NCI-H446 treated with DMSO at 0.1 percent for 48 hours (cell line): ENCODE results near the gene IFITM2.
"Not testable (repeated sequence)": the region's sequence is repeated elsewhere in the genome, so short reads cannot be mapped to it uniquely, and the experiment has no call there.

Source experiments
- DNase-seq: peaks from one replicate; lab custom pipeline; 2025; lab: John Stamatoyannopoulos, UW

IFITM2 gene

DNA sequence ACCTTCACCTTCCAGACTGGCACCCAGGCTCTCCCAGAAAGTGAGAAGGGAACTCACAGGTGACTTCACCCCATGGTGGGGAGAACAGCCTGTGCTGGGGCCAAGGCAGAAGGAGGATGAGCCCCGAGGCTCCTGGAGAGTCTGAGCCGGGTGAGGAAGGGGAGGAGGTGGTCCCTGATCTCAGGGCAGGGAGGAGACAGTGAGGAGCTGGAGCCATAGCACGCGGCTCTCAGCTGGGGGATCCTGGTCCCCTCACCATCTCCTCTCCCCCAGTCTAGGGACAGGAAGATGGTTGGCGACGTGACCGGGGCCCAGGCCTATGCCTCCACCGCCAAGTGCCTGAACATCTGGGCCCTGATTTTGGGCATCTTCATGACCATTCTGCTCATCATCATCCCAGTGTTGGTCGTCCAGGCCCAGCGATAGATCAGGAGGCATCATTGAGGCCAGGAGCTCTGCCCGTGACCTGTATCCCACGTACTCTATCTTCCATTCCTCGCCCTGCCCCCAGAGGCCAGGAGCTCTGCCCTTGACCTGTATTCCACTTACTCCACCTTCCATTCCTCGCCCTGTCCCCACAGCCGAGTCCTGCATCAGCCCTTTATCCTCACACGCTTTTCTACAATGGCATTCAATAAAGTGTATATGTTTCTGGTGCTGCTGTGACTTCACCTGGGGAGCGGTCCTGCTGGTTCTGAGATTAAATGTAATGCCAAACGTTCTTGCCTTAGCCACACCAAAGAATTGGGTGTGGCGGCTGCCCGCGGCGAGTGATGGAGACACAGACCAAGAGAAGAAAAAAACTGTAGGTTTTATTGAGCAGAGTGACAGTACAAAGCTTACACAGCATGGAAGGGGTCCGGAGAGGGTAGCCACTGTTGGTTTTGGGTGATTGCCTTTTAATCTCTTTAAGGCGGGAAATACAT lies 1.4 kb downstream of the IFITM2 start:
- not testable (repeated sequence) for DNase-seq

DNA sequence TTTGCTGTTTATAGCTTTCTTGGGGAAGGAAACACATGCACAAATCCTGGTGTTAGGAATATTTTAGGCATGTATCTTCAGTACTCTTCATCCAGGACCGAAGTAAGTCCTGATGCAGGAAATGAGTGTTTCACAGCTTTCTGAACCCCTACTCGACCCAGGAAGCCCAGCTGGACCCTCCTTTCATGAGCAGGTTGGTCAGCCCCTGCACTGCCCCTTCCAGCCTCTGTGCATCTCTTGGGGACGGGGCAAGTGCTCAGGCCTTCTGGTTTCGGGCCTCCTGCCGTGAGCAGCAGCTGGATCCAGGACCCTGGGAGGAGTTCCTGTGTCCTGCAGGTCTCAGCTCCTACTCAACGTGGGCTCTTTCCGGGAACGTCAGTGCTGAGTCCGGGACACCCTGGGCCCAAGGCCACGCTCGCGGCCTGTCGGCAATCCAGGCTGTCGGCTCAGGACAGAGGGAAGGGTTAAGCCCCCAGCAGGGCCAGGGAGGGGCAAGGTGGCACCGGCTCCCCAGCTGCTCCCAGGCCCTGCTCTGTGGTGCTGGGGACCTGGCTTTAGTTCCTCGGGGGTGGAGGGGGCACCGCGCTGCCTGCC lies 2.5 kb downstream of the IFITM2 start:
- DNase-seq = not testable (repeated sequence)

DNA sequence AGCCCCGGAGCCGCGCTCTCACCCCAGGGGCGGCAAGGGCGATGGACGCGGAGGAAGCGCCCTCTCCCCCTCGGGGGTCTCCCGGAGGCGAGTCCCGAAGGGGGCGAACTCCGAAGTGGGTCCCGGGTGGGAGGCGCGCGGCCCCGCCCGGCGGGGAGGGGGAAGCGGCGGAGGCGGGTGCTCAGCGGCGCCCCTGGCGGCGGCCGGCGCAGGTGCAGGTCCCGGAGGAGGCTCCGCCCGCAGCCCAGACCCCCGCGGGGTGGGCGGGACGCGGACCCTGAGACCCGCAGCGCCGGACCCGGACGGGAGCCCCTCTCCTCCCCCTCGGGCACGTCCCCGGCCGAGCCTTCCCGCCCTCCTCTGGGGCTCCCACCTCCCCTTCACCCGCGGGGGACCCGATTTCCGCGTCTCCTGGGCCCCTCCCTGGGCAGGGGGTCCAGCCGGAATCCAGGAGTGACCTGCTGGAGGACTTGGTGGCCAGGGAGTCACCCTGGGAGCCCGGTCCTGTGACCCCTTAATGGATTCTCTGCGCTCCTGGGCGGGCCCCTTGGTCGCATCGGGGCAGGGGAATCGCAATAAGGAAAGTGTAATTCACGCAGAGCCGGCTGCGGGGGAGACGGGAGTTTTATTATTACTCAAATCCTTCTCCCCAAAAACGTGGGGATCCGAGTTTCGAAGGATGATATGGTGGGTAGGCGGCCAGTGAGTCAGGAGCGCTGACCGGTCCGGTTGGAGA lies 3.6 kb downstream of the IFITM2 start:
- DNase-seq = not testable (repeated sequence)

DNA sequence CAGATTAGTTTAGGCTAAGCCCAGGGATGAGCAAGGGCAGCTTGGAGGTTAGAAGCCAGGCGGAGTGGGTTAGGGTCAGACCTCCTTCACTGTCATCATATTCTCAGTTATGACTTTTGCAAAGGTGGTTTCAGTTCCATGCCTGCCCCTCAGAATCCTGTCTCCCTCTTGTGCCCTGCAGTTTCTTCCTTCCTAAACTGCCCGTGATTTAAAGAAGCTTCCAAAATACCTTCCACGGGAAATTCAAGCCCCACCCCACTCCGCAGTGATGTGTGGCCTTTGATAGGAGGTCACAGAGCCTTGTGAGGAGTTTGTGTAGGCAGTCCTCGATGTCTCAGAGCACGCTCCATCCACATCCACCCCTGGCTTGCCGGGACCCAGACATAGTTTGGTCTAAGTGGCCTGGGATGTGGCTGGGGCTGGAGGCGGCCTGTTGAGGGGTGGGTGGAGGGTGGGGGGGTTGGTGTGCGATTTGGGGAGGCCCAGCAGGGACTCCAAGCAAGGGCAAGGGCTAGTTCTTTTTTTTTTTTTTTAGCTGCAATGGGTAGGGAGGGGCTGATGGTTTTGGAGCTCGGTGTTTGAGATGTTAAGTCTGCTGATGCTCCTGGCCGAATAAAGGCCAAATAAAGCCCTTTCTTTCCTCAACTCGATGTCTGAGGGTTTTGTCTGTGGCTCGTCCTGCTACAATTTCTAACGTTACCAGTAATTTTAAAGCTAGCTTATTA lies 4.6 kb downstream of the IFITM2 start:
- DNase-seq = no peak

DNA sequence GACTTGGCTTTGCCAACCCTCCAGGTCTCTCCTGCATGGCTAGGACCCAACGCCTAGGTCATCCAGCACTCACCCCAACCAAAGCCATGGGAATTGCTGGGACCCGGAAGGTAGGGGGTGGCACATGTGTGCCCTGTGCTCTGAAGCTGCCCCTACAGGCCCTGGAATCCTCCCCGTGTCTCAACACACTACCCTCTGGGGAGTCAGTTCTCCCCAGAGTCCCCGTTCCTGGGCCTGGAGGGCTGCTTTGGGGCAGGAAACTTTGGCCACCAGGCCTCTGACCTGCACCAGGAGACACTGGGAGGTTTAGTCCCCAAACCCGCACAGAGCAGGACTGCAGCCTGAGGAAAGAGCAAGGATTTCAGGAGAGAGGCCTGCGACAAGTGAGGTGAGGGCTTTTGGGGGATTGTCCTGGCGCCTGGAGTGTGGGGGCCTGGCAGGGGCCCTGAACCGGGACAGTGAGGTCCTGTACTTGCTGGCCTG lies 5.7 kb downstream of the IFITM2 start:
- DNase-seq = no peak

DNA sequence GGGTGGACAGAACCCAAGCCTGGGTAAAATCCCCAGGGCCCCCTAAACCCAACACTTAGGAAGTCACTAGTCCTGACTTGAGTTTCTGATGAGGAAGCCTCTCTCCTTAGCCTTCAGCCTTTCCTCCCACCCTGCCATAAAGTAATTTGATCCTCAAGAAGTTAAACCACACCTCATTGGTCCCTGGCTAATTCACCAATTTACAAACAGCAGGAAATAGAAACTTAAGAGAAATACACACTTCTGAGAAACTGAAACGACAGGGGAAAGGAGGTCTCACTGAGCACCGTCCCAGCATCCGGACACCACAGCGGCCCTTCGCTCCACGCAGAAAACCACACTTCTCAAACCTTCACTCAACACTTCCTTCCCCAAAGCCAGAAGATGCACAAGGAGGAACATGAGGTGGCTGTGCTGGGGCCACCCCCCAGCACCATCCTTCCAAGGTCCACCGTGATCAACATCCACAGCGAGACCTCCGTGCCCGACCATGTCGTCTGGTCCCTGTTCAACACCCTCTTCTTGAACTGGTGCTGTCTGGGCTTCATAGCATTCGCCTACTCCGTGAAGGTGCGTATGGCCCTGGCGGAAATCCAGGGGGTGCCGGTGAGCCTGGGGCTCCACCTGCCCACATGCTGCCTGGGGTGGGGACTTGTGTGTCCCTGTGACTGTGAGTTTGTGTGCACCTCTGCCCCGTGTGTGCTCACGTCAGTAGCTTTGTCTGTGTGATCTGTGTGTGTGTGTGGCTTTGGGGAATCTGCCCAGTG lies 6.4 kb downstream of the IFITM2 start, which contains the start of gene IFITM1:
TSS of gene IFITM1 (plus strand) at position 254 of the 767 bp plus-strand sequence. CDS start at position 385, 131 bp downstream.
- no peak for DNase-seq

DNA sequence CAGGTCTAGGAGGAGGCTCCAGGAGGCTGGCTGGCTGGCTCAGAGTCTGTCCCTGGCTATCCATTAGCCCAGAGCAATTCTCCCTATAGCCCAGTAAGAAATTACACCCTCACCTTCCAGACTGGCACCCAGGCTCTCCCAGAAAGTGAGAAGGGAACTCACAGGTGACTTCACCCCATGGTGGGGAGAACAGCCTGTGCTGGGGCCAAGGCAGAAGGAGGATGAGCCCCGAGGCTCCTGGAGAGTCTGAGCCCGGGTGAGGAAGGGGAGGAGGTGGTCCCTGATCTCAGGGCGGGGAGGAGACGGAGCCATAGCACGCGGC lies 6.9 kb downstream of the IFITM2 start:
- not testable (repeated sequence) for DNase-seq

DNA sequence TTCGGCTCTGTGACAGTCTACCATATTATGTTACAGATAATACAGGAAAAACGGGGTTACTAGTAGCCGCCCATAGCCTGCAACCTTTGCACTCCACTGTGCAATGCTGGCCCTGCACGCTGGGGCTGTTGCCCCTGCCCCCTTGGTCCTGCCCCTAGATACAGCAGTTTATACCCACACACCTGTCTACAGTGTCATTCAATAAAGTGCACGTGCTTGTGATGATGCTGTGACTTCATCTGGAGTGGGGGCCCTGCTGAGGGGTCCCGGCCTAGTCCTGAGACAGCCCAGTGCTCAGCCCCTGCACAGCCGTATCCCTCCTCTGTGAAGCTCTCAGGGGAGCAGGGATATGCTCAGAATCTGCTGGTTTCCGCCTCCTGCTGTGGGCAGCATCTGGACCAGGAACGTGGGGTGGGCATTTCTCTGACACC lies 7.5 kb downstream of the IFITM2 start:
- no peak for DNase-seq

DNA sequence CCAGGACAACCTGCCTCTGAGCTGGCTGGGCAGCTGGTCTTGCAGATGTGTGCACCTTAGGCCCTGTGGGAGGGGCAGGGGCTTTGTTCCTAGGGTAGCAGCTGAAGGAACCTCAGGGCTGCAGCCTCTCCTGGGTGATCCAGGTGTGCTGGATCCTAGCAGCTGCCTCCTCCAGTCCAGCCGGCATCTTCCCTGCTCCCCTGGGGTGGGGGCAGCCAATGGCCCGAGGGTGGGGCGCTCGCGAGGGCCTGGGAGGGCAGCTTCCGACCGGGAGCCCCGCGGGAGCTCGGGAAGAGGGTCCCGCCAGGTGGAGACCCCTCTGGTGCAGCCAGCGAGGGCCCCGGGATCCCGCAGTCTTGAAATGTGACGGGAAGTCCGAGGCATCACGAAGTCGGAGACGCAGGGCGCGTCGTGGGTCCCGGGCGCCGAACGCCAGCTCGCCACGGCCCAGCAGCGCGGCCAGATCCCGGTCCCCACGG lies 7.9 kb downstream of the IFITM2 start:
- no peak for DNase-seq

DNA sequence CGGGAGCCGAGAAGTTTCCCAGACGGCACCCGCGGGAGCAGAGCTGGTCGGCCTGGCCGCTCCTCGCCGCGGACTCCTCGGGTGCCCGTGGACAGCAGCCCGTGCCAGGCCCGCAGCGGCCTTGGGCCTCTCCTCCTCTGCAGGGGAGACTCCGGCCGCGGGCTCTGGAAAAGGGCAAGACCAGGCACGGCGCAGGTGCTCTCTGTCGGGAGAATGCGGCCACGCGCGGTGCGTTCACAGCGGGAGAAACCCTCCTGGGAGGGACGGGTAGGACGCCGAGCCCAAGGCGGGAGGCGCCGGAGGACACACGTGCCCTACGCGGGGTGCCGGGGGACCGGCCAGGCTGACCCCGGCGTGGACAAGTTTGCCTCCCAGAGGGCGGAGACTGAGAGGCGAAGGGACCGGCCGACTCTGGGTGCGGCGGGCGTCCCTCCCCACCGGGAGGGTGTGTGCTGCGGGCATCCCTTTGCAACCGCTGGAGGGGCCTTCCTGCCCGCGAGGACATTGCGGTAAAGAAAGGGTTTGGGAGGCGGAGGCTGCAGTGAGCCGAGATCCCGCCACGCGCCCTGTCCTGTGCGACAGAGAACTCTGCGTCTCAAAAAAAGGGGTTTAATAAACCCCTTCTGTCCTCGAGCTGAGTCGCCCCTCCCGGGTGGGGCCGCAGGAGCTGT lies 8.6 kb downstream of the IFITM2 start:
- no peak for DNase-seq

DNA sequence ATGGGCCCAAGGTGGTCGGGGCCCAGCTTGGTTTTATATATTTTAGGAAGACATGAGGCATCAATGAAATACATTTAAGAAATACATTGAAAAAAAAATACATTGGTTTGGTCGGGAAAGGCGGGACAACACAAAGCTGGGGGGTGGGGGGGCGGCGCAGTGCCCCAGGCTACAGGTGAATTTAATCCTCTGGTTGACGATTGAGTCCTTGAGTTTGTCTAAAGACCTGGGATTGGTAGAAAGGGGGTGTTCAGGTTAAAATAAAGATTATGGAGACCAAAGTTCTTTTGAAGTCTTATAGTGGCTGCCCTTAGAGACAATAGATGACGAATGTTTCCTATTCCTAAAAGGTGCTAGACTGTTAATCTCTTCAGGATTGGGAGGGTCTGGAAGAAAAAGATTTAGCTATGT lies 9.3 kb downstream of the IFITM2 start:
- no peak for DNase-seq

DNA sequence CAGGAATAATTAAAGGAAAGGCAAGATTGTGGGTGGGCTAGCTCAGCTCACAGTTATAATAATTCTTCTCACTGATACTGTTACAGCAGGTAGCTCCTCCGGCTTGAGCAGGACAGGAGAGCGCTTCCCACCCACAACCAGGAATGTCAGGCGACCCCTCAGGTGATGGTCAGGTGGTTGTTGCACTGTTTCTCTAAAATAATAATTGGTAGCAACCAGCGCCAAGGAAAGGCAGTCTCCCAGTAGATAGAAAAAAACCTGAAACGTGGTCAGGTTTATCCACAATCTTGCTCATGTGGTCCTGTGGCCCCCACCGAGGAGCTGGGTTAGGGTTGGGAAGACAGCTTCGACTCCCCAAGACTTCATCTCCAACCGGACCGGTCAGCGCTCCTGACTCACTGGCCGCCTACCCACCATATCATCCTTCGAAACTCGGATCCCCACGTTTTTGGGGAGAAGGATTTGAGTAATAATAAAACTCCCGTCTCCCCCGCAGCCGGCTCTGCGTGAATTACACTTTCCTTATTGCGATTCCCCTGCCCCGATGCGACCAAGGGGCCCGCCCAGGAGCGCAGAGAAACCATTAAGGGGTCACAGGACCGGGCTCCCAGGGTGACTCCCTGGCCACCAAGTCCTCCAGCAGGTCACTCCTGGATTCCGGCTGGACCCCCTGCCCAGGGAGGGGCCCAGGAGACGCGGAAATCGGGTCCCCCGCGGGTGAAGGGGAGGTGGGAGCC lies 10.2 kb downstream of the IFITM2 start:
- DNase-seq = not testable (repeated sequence)

DNA sequence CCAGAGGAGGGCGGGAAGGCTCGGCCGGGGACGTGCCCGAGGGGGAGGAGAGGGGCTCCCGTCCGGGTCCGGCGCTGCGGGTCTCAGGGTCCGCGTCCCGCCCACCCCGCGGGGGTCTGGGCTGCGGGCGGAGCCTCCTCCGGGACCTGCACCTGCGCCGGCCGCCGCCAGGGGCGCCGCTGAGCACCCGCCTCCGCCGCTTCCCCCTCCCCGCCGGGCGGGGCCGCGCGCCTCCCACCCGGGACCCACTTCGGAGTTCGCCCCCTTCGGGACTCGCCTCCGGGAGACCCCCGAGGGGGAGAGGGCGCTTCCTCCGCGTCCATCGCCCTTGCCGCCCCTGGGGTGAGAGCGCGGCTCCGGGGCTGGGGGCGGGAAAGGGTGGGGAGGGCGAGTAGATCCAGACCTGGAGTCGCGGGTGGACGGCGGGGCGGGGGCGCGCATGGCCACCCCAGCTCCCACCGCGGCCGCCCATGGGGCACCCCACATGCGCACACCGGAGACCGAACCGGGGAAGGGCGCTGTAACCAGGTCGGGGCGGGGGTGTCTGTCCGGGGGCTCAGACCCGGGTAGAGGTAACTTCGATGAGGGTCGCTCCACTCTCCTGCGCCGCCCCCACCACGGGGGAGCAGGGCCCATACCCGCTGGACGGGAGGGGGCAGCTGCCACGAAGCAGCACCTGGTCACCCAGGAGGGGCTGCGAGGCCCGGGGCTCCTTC lies 10.9 kb downstream of the IFITM2 start:
- DNase-seq = not testable (repeated sequence)

DNA sequence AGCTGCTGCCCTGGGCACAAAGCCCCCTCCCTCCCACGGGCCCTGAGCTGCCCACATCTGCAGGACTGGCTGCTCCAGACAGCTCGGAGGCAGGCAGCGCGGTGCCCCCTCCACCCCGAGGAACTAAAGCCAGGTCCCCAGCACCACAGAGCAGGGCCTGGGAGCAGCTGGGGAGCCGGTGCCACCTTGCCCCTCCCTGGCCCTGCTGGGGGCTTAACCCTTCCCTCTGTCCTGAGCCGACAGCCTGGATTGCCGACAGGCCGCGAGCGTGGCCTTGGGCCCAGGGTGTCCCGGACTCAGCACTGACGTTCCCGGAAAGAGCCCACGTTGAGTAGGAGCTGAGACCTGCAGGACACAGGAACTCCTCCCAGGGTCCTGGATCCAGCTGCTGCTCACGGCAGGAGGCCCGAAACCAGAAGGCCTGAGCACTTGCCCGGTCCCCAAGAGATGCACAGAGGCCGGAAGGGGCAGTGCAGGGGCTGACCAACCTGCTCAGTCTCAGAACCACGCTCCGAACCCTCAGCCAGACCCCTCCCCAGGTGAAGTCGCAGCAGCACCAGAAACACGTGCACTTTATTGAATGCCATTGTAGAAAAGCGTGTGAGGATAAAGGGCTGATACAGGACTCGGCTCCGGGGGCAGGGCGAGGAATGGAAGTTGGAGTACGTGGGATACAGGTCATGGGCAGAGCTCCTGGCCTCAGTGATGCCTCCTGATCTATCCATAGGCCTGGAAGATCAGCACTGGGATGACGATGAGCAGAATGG lies 11.7 kb downstream of the IFITM2 start:
- not testable (repeated sequence) for DNase-seq

DNA sequence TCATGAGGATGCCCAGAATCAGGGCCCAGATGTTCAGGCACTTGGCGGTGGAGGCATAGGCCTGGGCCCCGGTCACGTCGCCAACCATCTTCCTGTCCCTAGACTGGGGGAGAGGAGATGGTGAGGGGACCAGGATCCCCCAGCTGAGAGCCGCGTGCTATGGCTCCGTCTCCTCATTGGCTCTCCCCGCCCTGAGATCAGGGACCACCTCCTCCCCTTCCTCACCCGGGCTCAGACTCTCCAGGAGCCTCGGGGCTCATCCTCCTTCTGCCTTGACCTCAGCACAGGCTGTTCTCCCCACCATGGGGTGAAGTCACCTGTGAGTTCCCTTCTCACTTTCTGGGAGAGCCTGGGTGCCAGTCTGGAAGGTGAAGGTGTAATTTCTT lies 12.3 kb downstream of the IFITM2 start:
- not testable (repeated sequence) for DNase-seq

DNA sequence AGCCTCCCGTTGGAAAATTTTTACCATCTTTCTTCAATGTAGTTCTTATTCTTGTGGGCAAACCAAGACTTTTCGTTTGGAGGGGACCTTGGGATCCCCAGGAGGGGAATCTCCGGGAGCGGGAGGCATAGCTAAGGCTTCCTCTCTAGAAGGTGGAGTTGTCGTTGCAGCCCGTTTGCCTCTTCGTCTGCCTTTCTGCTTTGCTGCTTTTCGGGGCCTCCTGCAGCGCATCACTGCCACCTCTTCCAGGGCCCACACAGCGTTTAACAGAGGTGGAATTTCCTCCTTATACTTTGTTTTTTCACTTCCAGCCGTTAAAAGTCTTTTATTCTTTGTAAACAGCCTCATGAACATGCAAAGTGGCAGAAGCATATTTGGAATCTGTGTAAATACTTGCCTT lies 16.5 kb downstream of the IFITM2 start:
- no peak for DNase-seq

DNA sequence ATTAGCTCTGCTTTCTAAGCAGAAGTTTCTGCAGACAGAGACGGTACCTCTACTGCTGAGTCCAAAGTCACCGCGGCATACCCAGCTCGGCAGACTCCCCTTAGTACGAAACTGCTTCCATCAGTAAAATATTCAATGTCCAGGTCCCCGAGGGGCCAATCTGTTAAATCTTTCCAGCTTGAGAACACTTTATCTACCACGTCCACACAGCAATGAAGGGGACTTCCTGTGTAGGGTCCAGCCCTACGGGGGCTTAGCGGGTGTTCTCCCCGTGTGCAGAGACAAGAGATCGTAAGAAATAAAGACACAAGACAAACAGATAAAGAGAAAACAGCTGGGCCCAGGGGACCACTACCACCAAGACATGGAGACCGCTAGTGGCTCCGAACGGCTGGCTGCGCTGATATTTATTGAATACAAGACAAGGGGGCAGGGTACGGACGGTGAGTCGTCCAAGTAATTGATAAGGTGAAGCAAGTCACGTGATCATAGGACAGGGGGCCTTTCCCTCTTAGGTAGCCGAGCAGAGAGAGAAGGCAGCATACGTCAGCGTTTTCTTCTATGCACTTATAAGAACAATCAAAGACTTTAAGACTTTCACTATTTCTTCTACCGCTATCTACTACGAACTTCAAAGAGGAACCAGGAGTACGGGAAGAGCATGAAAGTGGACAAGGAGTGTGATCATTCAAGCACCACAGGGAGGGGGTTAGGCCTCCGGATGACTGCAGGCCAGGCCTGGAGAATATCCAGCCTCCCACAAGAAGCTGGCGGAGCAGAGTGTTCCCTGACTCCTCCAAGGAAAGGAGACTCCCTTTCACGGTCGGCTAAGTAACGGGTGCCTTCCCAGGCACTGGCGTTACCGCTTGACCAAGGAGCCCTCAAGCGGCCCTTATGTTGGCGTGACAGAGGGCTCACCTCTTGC lies 17.2 kb downstream of the IFITM2 start:
- DNase-seq = not testable (repeated sequence)
